Natural killer cell (primary cell): ENCODE results near the gene TBC1D4. TPM values are rescaled to one million over a fixed set of nuclear protein-coding genes. Genes with fewer than 3 reads are reported as not detected.

ENCODE experiments used
- ATAC-seq, 3 donors: fragments of 150-1000 bp in 2 of 3; fragments of 200-7000 bp in 1 of 3; cut with Tn5 transposase; 1 replicate in 1 of 3; 2 replicates in 2 of 3; pipeline ENCODE4 v1.10.0; 2021; ENCODE audit warnings: mild to moderate bottlenecking in 2 of 3, moderate library complexity in 2 of 3
- DNase-seq, 2 donors: peaks; one replicate each; pipeline versions ENCODE4 v3.0.0 to v3.0.0-alpha.2; 2013 to 2021; ENCODE audit warnings: mixed read lengths in 1 of 2
- H3K27ac ChIP-seq: one replicate; pipeline ENCODE4 v1.5.1; 2013; ENCODE audit warnings: mild to moderate bottlenecking, low read length
- H3K27me3 ChIP-seq: one replicate; pipeline ENCODE4 v1.6.1; 2013; ENCODE audit warnings: low read length; ENCODE audit not compliant: control insufficient read depth, insufficient read depth
- H3K36me3 ChIP-seq: one replicate; pipeline ENCODE4 v1.6.1; 2013; ENCODE audit warnings: low read length; ENCODE audit not compliant: control insufficient read depth, insufficient read depth
- H3K4me1 ChIP-seq: one replicate; pipeline ENCODE4 v1.6.1; 2013; ENCODE audit warnings: low read length; ENCODE audit not compliant: control insufficient read depth, insufficient read depth
- H3K4me3 ChIP-seq: one replicate; pipeline ENCODE4 v1.5.1; 2013; ENCODE audit warnings: low read length
- H3K9me3 ChIP-seq: one replicate; pipeline ENCODE4 v1.6.1; 2013; ENCODE audit warnings: low read length; ENCODE audit not compliant: control insufficient read depth, insufficient read depth
- H3K27ac Mint-ChIP-seq, 2 donors: one replicate each; pipeline ENCODE4 v1.8.0; 2022; ENCODE audit warnings: mild to moderate bottlenecking in 2 of 2, mixed read lengths in 2 of 2, moderate library complexity in 1 of 2
- H3K27me3 Mint-ChIP-seq, 2 donors: one replicate each; pipeline ENCODE4 v1.8.0; 2022; ENCODE audit warnings: low read depth in 2 of 2, mixed read lengths in 2 of 2
- H3K36me3 Mint-ChIP-seq: one replicate; pipeline ENCODE4 v1.8.0; 2022; ENCODE audit warnings: mixed read lengths
- H3K4me1 Mint-ChIP-seq, 2 donors: one replicate each; pipeline ENCODE4 v1.8.0; 2022; ENCODE audit warnings: mixed read lengths in 2 of 2
- H3K4me3 Mint-ChIP-seq: one replicate; pipeline ENCODE4 v1.8.0; 2022; ENCODE audit warnings: mild to moderate bottlenecking, moderate library complexity, mixed read lengths
- H3K9me3 Mint-ChIP-seq, 2 donors: one replicate each; pipeline ENCODE4 v1.8.0; 2022; ENCODE audit warnings: mixed read lengths in 2 of 2
- CTCF ChIP-seq: fragments of 200-600 bp; IDR thresholded peaks from one replicate; pipeline ENCODE4 v1.8.0; 2022; ENCODE audit warnings: antibody characterized with exemption
- whole genome bisulfite sequencing: methylation state at CpG from one replicate; pipeline ENCODE4 v1.1.7; 2013; ENCODE audit warnings: missing lambda C conversion rate; ENCODE audit not compliant: insufficient coverage; 5-methylcytosine and 5-hydroxymethylcytosine counted together
- intact Hi-C: fragments of 100-400 bp; cut with micrococcal nuclease; formaldehyde crosslinking; loops from one replicate; pipeline ENCODE4 v1.14.2; 2022
- total RNA-seq, 4 donors: library from RNA; stranded (reverse); fragments of 120-200 nt in 1 of 4; gene quantifications; one replicate each; pipeline versions ENCODE4 v1.2.3 to v1.2.4, GENCODE V29; 2013 to 2022

The TBC1D4 gene
- total RNA-seq, 3 donors from 2014 or later (not counting 1 experiment from before 2014, with no cell fraction given), result 0.54 to 5.1 (median 3.7) TPM

- ATAC-seq, result no peak
- H3K27me3 Mint-ChIP-seq, result no peaks in the 10 kb centered on the region
- Histone ChIP-seq H3K9me3 (no peaks in the 10 kb centered on the region), H3K27ac (no peak overlapping the region), H3K4me3 (no peak overlapping the region), H3K4me1 (no peaks in the 10 kb centered on the region), H3K36me3 (no peaks in the 10 kb centered on the region), H3K27me3 (no peaks in the 10 kb centered on the region)
- H3K36me3 Mint-ChIP-seq, result no peaks in the 10 kb centered on the region
- 82% methylated on average over 11 of the region's 13 CpGs for WGBS
- intact Hi-C loops, result loop anchor here (1.0 kb wide), 1 partner anchor 176 kb away; the partner anchor contains the start of gene UCHL3
- no peak for TF ChIP-seq CTCF
- no peaks in the 10 kb centered on the region for H3K9me3 Mint-ChIP-seq
- no peak for DNase-seq
- H3K4me1 Mint-ChIP-seq, result no peaks in the 10 kb centered on the region
- H3K27ac Mint-ChIP-seq, result no peak overlapping the region
- H3K4me3 Mint-ChIP-seq, result no peak overlapping the region
These were observed 108.8 kb downstream of the TBC1D4 start for GRCh38 chr13:75372923-75373841.

- H3K9me3 ChIP-seq, result no peaks in the 10 kb centered on the region
- peak; percentile 64 for TF ChIP-seq CTCF
- Mint-ChIP-seq H3K36me3 (no peaks in the 10 kb centered on the region), H3K4me1 (no peaks in the 10 kb centered on the region), H3K27ac (no peak overlapping the region), H3K9me3 (no peaks in the 10 kb centered on the region), H3K27me3 (no peaks in the 10 kb centered on the region), H3K4me3 (no peak overlapping the region)
- H3K27me3 ChIP-seq, result no peaks in the 10 kb centered on the region
- intact Hi-C loops, result loop anchor here (1.0 kb wide), 1 partner anchor 177 kb away; the partner anchor contains the start of gene UCHL3
- H3K27ac ChIP-seq, result no peak overlapping the region
- ATAC-seq (peak; percentile 75 to 88 (median 80)), DNase-seq (peak in 1 of 2 donors; percentile 62)
- no peaks in the 10 kb centered on the region for H3K36me3 ChIP-seq
- H3K4me3 ChIP-seq, result no peak overlapping the region
- 64% methylated on average over 1 of the region's 1 CpG for WGBS
- no peaks in the 10 kb centered on the region for H3K4me1 ChIP-seq
These were observed 109.5 kb downstream of the TBC1D4 start for GRCh38 chr13:75372517-75372916.

GRCh38 chr13:75371203-75371602, 110.8 kb downstream of the TBC1D4 start:
- H3K4me3 ChIP-seq, result no peak overlapping the region
- H3K27me3 Mint-ChIP-seq, result no peaks in the 10 kb centered on the region
- no peaks in the 10 kb centered on the region for H3K27me3 ChIP-seq
- H3K36me3 Mint-ChIP-seq, result no peaks in the 10 kb centered on the region
- TF ChIP-seq CTCF, result no peak
- no peaks in the 10 kb centered on the region for H3K9me3 Mint-ChIP-seq
- no peaks in the 10 kb centered on the region for H3K4me1 ChIP-seq
- H3K27ac ChIP-seq, result no peak overlapping the region
- no peaks in the 10 kb centered on the region for H3K36me3 ChIP-seq
- ATAC-seq (no peak), DNase-seq (no peak)
- H3K4me3 Mint-ChIP-seq, result no peak overlapping the region
- no peaks in the 10 kb centered on the region for H3K9me3 ChIP-seq
- peaks cover 2 to 5% of the 10 kb centered on the region in 2 donors for H3K4me1 Mint-ChIP-seq
- H3K27ac Mint-ChIP-seq, result no peak overlapping the region
- intact Hi-C loops, result no loop called here
